HG02870 (cell line): Measurements from ENCODE around the gene KIAA1549.

Experiments
- ATAC-seq: cut with Tn5 transposase; IDR thresholded peaks from one replicate; pipeline ENCODE4 v1.9.1; 2021; ENCODE audit warnings: mild to moderate bottlenecking, moderate library complexity; ENCODE audit not compliant: unreplicated experiment

KIAA1549 gene

GRCh38 chr7:138861051-138861450 is 120.1 kb downstream of the KIAA1549 start:
- ATAC-seq, result no peak

- no peak for ATAC-seq
Observed at GRCh38 chr7:138857728-138858127, 123.5 kb downstream of the KIAA1549 start.

GRCh38 chr7:138854115-138854645 is 127.0 kb downstream of the KIAA1549 start:
- ATAC-seq, result no peak

DNA sequence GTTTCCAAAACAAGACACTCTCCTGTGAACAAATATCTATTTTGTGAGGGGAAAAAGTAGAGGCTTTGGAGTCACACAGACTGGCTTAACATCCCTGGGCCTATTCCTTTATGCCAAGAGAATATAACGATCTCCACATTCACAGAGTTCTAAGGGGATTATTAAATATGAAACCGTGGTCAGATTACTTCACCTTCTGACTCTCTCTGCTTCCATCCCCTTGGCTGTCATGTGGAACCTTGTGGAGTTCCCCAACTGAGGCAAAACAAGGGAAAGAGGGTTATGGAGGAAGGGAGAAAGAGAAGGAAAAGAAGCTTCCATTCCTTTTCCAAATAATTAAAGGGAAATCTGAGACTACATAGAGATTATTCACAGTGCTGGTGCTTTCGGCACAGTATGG is 127.7 kb downstream of the KIAA1549 start:
- ATAC-seq, result no peak

DNA sequence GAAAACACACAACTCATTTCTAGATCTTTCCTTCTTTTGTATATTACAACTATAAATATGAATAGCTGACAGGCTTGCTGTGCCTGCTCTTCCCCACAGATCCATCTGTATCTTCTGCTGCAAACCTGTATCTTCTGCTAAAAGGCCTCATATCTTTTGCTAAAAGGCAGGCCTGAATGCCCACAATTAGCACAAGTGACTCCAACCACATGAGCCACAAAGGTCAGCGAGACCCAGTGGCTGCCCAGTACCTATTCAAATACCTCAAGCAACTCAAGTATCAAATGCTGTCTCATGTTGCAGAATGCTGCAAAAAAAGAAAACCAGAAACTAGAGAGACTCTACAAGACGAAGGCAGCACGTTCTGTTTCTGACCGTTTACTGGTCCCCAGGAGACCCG is 128.7 kb downstream of the KIAA1549 start:
- ATAC-seq, result no peak

GRCh38 chr7:138849701-138850100 is 131.5 kb downstream of the KIAA1549 start:
- ATAC-seq, result no peak

DNA sequence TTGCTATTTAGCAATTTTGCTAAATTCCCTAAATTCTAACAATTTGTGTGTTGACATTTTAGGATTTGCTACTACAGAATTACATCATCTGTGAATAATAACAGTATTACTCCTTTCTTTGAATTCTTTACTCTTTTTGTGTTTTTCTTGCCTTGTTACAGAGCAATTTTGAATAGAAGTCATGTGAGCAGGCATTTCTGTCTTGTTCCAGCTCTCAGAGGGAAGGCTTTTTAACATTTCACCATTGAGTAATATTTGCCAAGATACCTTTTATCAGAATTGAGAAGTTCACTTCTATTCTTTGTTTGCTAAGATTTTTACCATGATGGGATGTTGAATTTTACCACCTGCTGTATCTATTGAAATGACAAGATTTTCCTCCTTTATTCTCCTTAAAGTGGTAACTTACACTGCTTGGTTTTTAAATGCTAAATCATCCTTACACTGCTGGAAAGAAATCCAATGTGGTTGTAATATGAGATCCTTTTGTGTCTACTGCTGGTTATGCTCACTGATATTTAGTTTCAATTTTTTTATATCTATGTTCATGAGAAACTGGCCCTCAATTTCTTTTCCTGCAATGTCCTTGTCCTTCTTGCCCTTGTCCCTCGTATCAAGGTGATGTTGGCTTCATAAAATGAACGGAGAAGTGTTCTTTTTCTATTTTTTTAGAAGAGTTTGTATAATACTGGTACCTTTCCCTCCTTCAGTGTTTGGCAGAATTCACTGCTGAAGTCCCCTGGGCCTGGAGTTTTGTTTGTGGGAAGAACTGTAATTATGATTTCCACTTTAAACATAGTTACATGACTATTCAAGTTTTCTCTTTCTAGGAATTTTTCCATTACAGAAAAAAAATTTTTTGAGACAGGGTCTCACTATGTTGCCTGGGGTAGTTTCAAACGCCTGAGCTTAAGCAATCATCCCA is 132.9 kb downstream of the KIAA1549 start:
- no peak for ATAC-seq

DNA sequence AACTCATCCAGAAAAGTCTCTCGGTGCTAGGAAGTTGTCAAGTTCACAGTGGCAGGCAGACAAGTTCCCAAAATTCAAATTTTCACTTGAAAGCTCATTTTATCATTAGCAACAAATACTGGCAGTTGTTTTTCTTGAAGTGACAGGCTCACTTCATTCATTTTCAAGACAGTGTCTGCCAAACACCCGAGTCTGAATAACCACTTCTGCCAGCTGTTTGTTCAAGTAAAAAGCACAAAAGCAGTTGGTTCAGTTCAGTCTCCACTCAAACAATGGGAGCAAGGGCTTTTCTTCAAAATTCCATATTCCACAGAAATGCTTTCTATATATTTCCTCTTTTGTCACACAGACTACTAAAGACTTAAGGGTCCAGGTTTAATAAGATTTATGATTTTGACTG is 135.5 kb downstream of the KIAA1549 start:
- no peak for ATAC-seq

DNA sequence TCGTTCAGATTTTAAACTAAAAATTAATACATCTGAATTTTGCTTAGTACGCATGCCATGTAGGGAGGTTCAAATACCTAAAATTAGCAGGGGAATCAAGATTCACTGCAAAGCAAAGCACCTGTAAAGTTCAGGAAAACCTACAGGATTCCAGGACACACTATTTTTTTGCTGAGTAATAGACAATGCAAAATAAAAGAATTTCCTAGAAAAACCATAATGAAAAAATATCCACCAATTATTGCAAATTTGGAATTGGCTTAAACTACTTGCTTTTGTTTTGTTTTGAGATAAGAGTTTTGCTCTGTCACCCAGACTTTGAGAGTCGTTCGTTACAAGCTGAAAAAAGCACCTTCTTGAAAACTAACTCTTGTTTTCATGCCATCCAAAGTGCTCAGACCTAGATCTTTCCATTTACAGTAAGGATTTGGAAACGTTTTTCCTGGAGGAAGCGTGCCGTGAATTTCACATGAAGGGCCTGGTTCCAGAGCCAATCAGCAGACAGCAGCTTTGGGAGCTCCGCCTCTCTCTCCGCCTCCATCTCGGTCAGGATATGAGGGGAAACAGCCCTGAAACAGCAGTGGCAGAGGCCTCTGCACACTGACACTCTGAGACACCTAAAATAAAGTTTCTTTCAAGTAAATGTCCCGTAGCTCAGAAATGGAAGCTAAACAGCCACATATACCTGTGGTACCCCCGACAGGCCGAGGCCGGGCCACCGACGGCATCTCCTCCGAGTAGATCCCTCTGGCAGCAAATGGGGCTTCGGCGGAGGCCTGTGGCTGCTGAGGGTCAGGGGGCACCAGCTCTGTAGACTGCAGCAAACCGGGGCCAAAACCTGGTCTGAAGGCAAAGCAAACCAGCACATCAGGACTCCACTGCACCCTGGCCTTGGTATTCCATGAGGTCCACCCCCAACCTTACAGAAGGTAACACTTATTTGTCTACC is 137.3 kb downstream of the KIAA1549 start:
- ATAC-seq, result no peak

DNA sequence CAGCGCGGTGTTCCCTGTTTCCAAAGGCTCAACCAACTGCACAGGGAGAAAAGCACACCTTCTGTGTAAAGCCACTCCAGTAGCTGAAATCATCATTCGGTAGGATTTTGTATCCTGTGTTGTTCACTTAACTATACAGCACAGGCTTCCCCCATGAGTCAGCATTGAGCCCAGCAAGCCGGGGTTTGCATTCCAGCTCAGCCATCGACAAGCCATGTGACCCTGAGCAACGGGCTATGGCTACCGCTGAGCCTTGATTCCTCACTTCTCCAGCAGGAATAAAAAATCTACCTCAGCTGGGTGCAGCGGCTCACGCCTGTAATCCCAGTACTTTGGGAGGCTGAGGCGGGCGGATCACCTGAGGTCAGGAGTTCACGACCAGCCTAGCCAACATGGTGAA is 139.1 kb downstream of the KIAA1549 start:
- ATAC-seq, result no peak

- no peak for ATAC-seq
Observed at GRCh38 chr7:138838166-138838565, 143.0 kb downstream of the KIAA1549 start.

- ATAC-seq, result no peak
Observed at GRCh38 chr7:138837627-138838026, 143.6 kb downstream of the KIAA1549 start.

DNA sequence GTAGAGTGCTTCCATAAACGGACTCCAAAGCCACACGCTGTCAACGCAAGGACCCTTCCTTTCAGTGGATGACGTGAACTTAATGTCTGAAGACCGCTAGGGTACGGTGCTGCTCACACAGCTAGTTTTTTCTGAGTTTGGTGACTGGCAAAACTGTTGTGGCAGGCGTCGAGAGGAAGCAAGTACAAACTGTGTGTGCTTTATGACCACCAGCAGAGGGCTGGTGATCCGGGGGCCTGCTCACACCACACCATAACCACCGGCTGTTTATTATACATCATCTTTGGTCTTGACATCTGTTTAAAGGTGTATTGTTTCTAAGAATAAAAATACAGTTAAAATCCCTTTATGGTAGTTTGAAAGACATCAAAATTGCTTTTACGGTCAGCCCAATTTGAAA is 146.1 kb downstream of the KIAA1549 start:
- no peak for ATAC-seq

GRCh38 chr7:138834583-138834982 is 146.6 kb downstream of the KIAA1549 start:
- ATAC-seq, result peak; percentile 69

DNA sequence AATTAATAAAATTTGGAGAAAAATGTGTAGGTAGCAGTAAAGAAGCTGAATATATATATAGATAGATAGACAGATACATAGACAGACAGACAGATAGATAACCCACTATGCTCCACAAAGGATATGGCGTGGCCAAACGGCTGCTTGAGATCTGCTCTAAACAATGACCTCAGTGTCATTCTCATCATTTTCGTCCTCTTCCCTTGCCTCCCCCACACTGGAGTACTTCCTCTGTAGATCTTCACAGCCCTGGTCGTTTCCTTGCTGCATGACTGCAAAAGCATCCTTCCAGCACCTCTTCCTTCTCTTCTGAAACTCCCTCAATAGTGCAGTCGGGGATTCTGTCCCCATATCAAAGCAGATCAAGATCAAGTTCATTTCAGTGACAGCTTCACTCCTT is 147.6 kb downstream of the KIAA1549 start:
- ATAC-seq, result no peak

GRCh38 chr7:138832966-138833365 is 148.2 kb downstream of the KIAA1549 start:
- ATAC-seq, result no peak

DNA sequence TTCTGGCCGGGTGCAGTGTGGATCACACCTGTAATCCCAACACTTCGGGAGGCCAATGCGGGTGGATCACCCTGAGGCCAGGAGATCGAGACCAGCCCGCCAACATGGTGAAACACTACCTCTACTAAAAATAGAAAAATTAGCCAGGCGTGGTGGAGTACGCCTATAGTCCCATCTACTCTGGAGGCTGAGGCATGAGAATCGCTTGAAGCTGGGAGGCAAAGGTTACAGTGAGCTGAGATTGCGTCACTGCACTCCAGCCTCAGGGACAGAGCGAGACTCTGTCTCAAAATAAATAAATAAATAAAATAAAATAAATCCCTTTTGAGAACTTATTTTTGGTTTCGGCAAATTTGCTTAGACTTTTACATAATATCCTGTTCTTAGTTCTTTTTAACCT is 151.9 kb downstream of the KIAA1549 start:
- ATAC-seq, result no peak

GRCh38 chr7:138828302-138828701 is 152.9 kb downstream of the KIAA1549 start:
- no peak for ATAC-seq

GRCh38 chr7:138825049-138825721 is 156.0 kb downstream of the KIAA1549 start:
- ATAC-seq, result no peak

- ATAC-seq, result no peak
Observed at GRCh38 chr7:138822867-138823535, 158.2 kb downstream of the KIAA1549 start.
